ENCODE results near the gene FAM3D. TPM values are rescaled to one million over a fixed set of nuclear protein-coding genes. Genes with fewer than 3 reads are reported as not detected.

FAM3D gene
- polyA plus RNA-seq, 4 donors, result 0.82 to 2.0 (median 1.3) TPM; not detected in 1

GRCh38 chr3:58604031-58604430 is 62.5 kb downstream of the FAM3D start:
- no peak for DNase-seq (ENCODE audit: low read depth in 4 of 4, low spot score in 2 of 4)

DNA sequence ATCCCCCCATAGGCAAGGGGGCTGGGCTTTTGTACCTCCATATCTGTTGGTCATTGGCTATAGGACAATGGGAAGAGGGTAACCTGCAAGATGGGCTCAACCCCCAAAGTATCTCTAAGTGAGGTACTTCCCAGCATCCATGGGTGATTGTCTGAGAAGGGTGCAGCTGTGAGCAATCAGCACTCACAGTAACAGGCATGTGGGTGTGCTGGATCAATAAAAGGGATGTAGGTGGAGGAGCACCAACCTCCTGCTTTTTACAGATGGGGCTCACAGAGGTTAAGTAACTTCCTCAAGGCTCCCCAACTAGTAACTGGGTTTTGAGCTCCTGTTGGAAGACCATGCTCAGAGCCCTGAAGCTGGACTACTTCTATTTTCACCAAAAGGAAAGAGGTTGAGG is 63.0 kb downstream of the FAM3D start:
- no peak for DNase-seq (ENCODE audit: low read depth in 4 of 4, low spot score in 2 of 4)

DNA sequence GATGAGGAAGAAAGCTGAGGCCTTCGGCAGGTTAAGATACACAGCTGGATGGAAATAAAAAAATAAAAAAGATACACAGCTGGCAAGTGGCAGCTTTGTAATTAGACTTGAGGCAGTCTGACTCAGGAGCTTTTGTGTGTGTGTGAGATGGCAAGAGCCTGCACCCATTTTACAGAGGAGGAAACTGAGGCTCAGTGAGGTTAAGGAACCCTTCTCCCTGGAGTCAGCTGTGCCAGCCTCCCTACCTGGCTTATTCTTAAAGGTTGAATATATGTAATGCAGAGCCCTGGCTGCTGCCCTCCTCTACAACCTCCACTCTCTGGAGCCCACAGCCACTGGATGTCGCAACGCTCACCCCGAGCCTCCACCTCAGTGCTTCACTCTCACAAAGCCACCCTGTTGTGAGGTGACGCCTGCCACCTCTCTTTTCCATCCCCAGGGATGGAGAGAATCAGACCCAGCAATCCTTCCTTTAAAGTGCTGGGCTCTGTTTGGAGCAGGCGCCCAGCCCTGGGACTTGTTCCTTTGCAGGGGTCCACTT is 68.7 kb downstream of the FAM3D start:
- DNase-seq (ENCODE audit: low read depth in 4 of 4, low spot score in 2 of 4), result no peak

DNA sequence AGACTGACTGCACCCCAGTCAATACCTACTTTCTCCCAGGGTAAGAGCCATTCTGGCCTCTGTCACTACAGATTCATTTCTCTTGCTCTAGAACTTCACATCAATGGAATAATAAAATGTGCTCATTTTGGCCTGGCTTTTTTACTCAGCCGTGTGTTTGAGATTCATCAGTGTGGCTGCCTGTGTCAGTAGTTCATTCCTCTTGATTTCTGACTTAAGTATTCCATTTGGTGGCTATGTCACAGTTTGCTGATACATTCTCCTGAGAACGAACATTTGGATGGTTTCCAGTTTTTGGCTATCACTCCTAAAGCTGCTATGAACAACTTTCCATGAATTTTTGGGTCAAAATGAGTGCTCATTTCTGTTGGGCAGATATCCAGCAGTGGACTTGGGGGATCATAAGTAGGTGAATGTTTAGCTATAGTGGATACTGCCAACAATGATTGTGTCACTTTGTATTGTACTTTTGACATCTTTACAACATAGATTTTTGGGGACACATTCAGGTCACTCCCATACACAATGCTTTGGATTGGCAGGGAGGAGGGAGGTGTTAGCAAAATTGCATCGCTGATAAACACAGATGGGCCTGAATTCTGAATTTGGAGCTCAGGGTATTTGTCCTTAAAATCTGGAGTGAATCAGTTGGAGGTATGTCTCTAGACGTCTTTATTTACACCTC is 69.6 kb downstream of the FAM3D start:
- DNase-seq (ENCODE audit: low read depth in 4 of 4, low spot score in 2 of 4), result no peak

GRCh38 chr3:58594117-58594516 is 72.5 kb downstream of the FAM3D start:
- DNase-seq (ENCODE audit: low read depth in 4 of 4, low spot score in 2 of 4), result no peak

GRCh38 chr3:58591517-58592510 is 74.8 kb downstream of the FAM3D start:
- DNase-seq (ENCODE audit: low read depth in 4 of 4, low spot score in 2 of 4), result no peak

DNA sequence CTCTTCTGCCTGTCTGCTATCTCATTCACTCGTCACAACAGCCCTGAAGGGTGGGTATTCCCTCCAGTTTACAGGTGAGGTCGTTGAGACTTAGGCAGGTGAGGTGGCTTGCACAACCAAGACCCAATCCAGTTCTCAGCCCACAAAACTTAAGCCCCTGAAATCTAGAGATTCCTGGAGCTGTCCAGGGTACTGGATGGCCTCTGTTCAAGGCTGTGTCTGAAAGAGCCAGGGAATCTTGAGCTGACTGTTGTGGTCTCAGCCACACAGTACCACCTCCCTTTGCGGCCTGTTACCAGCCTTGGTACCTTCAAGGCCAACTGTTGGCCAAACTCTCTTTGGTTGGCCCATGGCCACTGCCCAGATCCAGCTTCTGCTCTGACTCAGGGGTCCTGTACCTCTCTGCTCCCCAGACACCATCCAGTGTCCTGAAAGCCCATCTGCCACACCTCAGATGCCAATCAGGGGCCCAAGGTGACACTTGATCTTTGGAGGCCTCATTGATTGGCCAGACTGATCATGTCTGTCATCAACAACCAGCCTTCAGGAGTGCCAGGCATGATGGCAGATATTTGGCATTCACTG is 78.5 kb downstream of the FAM3D start:
- peak in 1 of 4 donors; percentile 75 for DNase-seq (ENCODE audit: low read depth in 4 of 4, low spot score in 2 of 4)

GRCh38 chr3:58586776-58587192 is 79.8 kb downstream of the FAM3D start:
- DNase-seq (ENCODE audit: low read depth in 4 of 4, low spot score in 2 of 4), result no peak

GRCh38 chr3:58585994-58586393 is 80.6 kb downstream of the FAM3D start:
- DNase-seq (ENCODE audit: low read depth in 4 of 4, low spot score in 2 of 4), result peak in 1 of 4 donors; percentile 67

DNA sequence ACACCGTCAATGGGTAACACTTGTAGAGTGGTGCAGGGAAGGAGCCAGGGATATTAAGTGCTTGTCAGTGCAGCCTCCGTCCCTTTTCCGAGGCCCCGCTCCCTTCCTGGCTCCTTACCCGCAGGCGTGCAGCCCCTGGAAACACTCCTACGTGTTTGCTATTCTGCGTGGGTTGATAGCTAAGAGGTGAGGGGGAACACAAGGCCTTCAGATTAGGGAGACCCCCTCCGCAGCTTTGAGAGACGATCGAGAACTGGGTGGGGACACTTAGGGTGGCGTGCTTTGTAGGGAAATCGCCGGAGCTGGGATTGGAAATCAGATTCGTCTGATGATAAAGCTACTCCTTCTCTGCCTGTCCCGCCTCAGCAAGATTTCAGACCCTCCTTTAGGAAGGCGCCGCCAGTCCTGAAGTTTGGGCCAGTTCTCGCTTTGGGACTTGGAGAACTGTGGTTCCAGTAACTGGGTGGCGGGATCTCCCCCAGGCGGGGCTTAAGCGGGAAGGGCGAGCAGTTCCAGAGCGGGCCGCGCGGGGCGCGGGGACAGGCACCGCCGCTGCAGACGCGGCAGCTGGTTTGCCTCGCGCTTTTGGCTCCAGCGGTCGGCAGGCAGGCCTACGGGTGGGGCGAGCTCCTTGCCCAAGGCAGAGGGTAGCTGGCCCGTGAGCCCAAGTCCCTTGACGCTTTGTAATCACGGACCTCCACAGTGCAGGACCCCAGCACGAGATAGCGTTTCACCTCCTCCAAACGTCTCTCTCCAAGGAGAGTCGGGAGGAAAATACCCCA is 81.4 kb downstream of the FAM3D start:
- peak in 2 of 4 donors; percentile 50 to 72 for DNase-seq (ENCODE audit: low read depth in 4 of 4, low spot score in 2 of 4)

DNA sequence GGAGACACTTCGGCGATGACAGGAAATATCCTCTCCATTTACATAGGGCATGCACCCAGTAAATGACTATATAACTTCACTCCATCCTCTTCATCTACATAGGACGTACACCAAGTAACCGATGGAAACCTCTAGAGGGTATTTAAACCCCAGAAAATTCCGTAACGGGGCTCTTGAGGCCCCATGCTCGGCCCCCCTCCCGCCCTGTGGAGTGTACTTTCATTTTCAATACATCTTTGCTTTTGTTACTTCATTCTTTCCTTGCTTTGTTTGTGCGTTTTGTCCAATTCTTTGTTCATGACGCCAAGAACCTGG is 81.9 kb downstream of the FAM3D start:
- no peak for DNase-seq (ENCODE audit: low read depth in 4 of 4, low spot score in 2 of 4)

Other genes starting within 250 kb of the FAM3D start
- 100 to 1,000 TPM in 3 of 4 donors, 10 to 100 TPM in 1; 97.2 to 128 (median 115) TPM for gene PDHB, start 232.9 kb downstream of the FAM3D start, polyA plus RNA-seq (ENCODE audit: insufficient read length in 4 of 4)
- 10 to 100 TPM; 29.1 to 37.1 (median 32.1) TPM for gene KCTD6, start 174.7 kb downstream of the FAM3D start, polyA plus RNA-seq (ENCODE audit: insufficient read length in 4 of 4)
- gene ACOX2, start 129.6 kb downstream of the FAM3D start, polyA plus RNA-seq (ENCODE audit: insufficient read length in 4 of 4), result 10 to 100 TPM; 34.9 to 45.1 (median 39.9) TPM
- 1 to 10 TPM; 3.7 to 7.4 (median 5.4) TPM for gene FAM107A, start 89.4 kb downstream of the FAM3D start, polyA plus RNA-seq (ENCODE audit: insufficient read length in 4 of 4)